Mammary epithelial cell (primary cell): ENCODE results near the gene TMCC1.

ENCODE experiments used
- EZH2 ChIP-seq: IDR thresholded peaks from 2 replicates; pipeline ENCODE4 v1.6.1; 2012; ENCODE audit warnings: low read length, inconsistent platforms, borderline replicate concordance
- TF ChIP-seq, protein P1 (sequence below), 2 donors: IDR thresholded peaks in 1 of 2; conservative IDR thresholded peaks in 1 of 2; 2 replicates each; pipeline ENCODE4 v1.5.1; 2011 to 2012; ENCODE audit warnings: inconsistent platforms in 2 of 2, low read length in 2 of 2, mild to moderate bottlenecking in 2 of 2, control low read depth in 1 of 2, low read depth in 1 of 2; ENCODE audit not compliant: insufficient read depth in 1 of 2; ENCODE audit errors: extremely low read depth in 1 of 2

- TF ChIP-seq, protein P1, sequence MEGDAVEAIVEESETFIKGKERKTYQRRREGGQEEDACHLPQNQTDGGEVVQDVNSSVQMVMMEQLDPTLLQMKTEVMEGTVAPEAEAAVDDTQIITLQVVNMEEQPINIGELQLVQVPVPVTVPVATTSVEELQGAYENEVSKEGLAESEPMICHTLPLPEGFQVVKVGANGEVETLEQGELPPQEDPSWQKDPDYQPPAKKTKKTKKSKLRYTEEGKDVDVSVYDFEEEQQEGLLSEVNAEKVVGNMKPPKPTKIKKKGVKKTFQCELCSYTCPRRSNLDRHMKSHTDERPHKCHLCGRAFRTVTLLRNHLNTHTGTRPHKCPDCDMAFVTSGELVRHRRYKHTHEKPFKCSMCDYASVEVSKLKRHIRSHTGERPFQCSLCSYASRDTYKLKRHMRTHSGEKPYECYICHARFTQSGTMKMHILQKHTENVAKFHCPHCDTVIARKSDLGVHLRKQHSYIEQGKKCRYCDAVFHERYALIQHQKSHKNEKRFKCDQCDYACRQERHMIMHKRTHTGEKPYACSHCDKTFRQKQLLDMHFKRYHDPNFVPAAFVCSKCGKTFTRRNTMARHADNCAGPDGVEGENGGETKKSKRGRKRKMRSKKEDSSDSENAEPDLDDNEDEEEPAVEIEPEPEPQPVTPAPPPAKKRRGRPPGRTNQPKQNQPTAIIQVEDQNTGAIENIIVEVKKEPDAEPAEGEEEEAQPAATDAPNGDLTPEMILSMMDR (conservative IDR thresholded peaks at IDR 0.05 in 1 of 2, IDR thresholded peaks at IDR 0.05 in 1 of 2; ENCODE audit: extremely low read depth in 1 of 2, insufficient read depth in 1 of 2, low read depth in 1 of 2, low read length in 2 of 2): no peak
- TF ChIP-seq EZH2: no peak
These were observed 146.4 kb downstream of the TMCC1 start for GRCh38 chr3:129747136-129747535.
